ENCODE measurements around the gene ACSL6.
A peak's percentile ranks its signal among the peaks of the same experiment; 100 is the strongest.

Gene ACSL6

DNA sequence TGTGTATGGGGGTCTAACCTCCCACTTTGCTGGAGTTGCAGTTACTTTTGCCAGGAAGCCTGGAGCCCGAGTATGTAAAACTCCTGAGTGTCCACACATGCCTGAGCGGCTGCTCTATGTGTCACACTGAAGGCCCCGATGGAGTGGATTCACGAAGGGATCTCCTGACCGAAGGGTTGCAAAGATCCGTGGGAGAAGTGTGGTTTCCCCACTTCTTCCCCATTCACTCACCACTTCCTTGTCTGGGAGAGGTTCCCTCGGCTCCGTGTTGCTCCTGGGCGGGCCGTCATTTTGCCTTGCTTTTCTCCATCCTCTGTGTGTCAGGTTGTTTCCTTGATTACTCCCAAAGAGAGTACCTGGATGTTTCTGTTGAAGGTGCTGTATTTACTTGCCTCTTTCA, 32.7 kb upstream of the ACSL6 start:
- DNase-seq = no peak

DNA sequence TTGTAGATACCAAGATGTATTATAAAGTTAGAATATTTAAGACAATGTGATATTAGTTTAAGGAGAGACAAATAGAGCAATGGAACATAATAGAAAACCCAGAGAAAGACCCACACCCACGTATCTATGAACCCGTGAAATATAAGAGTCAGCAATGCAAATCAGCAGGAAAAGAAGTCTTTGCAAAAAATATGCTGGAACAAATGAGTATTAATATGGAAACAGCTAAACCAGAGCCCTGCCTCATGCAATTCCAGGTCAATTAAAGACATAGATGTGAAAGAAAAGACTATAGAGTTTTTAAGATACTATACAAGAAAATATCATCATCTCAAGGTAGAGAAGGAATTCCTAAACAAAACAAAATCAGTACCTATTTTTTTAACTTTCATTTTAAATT, 25.9 kb upstream of the ACSL6 start:
- DNase-seq = no peak

DNA sequence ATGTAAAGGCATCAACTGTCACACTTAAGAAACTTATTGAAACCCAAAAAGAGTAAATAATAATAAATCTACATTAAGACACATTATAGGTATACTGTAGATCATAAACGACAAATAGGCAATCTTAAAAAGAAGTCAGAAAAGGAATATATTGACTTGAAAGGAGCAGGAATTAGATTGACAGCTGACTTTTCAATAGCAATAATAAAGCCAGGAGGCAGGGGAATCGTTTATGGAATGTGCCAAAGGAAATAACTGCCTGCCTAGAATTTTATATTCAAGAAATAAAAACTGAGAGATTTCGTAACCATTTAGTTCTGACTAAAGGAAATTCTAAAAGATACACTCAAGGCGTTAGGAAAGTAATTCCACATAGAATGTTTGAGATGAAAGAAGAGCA, 21.7 kb upstream of the ACSL6 start:
- no peak for DNase-seq

DNA sequence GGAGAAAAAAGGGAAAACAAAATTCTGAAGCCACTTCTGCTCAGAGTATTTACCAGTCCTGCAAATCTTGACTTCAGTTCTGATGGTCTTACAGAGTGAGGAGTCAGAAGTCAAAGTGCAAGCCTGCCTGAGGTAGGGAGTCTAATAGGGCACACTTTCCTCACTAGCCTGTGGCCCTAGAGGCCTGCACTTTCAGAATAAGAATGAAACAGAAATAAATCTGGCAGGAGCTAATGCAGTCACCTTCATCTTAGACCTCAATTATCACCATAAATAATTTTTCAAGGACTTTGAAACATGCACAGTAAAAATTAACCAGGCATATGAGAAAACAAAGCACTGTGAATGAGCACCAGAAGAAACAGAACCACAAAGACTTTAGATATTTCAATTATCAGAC, 20.7 kb upstream of the ACSL6 start:
- DNase-seq = no peak

DNA sequence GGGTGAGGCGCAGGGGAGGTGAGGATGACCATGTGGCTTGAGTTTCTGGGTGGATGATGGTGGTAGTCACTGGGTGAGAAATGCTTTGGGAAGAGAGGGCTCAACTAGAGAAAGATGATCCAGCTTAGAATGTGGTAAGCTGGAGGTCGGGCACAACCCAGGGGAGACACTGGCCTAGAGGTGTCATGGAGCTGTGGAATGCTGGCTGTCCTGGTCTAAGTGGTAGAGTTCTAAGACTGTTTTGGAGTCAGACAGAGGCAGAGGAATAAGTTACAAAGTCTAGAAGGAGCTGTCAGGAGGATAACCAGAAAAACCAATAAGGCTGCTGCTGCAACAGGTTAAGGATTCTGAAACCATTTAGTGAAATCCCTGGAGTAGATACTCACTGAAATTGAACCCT, 19.2 kb upstream of the ACSL6 start:
- DNase-seq = no peak

DNA sequence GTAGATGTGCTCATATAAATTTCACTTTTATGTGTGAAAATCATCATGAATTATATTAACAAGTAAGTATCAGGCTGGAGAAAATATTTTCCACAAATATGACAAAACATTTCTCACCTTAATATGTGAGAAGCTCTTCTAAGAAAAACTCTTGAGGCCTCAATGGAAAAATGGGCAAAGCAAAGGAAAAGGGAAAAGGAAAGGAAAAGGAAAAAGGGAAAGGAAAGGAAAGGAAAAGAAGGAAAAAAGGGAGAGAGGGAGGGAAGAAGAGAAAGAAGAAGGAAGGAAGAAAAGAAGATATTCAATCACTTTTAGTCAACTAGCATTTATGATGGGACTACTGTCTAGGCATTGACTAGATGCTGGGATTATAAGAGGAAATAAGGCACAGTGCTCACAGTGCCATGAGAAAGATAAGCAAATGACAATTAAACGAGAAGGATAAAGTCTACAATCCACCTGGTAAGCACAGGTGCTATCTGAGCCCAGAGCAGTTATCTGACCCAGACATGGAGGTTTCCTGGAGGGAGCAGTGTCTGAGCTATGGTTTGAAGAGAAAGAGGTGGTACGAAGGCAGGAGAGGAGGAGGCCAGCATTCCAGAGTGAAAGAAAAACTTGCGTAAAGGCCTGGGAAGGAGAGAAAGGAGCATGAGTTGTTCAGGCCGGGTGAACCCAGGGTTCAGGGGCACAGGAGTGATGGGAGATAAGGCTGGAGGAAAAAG, 18.3 kb upstream of the ACSL6 start:
- DNase-seq = no peak

DNA sequence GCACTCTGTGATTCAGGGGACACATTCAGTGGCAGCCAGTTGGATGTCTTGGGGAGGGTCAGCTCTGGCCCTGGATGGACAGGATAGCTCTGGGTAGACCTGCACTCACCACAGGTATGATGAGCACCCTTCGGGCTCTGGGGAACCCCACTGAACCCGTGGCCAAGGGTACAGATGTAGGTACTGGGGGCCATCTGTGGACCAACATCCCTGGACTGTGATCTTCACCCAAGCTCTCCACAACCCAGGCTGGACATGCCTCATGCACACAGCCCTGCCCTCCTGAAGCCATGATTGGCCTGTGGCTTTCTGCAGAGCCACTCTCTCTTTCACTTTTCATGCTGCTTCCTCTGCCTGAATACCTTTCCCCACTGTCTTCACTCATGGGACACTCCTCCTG, 15.6 kb upstream of the ACSL6 start:
- no peak for DNase-seq

DNA sequence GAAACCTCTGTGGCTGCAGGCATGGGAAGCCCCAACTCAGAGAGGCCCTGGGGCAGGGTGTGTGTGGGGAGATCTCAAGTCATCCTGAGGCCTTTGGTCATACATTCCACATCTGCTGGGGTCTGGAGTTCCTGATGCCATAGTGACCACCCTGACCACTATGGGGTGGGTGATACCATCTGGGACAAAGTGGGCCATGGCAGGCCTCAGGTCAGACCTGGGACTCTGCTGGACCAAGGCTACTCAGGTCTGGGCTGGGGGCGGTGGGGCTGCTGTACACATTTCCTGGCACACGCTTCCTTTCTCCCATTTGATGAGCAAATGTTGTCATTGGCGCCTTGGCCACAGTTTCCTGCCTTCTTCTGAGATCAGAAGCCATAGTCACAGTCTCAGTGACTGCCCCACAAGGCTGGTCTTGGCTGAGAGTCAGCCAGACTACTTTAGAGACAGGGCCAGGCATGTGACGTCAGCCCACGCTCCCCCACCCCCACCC, 15.1 kb upstream of the ACSL6 start:
- DNase-seq = peak; percentile 64 to 68

DNA sequence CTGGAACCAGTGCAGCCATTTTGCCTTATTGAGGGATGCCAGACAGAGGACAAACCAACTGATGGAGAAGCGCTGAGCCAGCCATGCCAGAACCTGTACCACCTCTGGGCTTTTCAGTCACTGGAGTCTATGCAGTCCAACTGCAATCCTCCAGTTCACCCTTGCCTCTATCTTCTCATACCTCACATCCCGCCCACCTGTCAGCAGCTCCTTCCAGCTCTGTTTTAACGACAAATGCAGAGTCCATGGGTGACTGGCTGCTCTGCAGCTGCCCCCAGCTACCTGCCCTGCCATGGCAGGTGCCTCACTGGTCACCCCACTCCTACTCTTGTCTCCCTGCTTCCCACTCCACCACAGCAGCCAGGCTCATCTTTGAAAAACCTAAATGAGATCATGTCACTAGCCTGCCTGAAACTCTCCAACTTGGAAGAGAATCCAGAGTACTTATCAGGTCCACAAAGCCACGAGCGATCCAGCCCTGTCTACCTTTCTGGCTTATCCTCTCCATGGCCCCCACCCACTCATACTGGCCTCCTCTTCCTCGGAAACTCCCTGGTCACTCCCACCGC, 14.0 kb upstream of the ACSL6 start:
- DNase-seq = no peak

DNA sequence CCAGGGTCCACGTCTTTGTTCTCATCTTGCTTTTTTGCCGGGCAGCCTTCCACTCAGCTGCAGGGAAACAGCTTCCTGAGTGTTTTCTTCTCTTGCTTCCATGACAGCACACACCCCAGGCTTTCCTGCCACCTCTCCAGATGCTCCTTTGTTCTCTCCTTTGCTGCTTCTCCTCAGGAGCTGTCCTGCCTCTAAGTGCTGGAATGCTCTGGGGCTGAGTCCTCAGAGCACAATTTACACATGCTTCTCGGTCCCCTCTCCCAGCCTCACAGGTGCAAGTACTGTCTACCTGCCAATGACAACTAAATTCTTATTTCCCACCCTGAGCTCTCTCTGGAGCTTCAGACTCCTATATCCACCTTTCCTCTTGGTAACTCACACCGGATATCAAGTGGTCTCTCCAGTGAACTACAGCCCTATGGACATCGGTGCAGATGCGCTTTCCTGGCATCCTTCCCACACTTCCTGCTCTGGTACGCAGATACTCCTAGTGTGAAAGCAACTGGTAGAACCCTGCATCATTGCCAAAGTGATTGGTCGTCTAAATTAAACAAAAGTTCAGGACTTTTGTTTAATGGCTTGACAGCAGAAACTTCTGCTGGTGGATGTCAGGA, 13.4 kb upstream of the ACSL6 start:
- DNase-seq = no peak

DNA sequence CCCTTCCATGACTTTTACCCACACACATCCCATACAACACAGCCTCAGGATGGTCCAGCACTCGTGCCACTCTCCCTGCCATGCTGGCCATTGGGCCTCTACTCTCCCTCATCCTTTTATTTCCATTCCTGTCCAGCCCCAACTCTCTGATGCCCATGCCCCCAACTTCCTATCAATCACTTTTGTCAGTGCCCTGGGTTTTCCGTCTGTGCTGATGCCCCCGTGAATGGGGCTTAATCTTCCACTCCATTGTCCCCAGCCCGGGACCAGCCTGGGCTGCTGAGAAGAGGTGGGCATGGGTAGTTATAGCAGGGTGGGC, 12.6 kb upstream of the ACSL6 start:
- no peak for DNase-seq

DNA sequence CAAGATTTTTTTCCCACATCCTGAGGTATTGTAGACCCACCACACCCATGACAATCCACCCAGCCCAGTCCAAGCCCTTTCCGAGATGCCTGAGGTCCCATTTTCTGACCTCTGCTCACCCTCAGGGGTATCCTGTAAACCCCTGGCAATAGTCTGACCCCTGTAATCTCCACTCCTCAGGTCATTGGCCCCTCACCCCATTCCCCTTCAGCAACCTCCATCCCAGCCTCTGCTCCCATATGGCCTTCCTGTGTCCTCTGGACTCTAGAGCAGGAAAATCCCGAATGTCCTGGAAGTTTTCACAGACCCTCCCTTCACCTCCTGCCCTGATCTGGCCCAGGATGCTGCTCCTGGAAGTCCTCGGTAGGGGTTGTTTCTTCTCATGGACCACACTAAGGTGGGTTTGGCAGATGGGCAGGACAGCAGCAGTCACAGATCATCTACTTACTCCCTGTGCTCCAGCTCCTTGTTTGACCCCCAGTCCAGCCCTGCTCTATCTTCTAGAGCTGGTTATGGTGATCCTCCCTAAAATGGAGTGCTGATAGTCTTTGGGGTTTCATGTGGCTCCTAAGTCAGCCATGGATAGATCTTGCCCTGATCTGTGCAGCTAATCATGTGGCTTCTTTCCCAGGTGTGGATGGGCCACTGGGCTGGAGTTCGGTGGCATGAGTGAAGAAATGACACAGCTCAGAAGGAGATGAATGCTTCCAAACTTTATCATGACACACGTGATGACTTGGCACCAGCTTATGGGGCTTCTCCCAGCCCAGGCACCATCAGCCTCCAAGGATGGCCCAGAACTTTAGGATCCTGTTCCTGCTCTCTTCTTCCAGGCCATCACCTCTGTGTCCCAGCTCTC, 12.0 kb upstream of the ACSL6 start:
- DNase-seq = no peak

DNA sequence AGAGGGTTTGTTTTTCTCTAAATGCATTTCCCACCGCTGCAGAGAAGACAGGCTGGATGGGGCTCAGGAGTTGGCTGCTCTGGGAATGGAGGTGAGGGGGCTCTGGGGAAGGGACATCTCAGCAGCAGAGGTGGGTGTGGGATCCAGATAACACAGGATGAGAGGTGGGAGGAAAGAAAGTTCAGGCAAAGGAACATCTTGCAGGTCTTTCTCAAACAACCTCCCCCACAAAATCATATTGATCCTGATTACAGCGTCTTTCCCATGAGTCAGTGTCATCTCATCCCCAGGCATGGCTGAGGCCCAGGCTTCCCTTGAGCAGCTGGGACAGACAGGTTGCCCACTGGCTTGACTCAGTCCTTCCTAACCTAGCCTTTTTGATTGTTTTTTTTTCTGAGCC, 11.3 kb upstream of the ACSL6 start:
- DNase-seq = no peak

DNA sequence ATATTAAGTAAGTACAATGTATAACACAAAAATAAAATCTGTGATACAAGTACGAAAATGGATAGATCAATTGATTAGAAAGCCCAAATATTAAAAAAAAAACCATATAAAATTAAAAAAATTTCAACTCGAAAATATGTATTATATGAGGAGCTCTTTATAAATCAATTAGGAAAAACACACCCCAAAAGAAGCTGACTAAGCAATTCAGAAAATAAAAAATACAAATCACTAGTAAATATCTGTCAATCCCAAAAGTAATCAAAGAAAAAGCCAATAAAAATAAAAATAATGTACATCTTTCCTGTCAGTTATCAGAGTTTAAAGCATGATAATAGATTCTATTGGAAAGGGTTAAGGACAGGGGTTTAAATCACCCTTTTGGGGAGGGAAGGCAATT, 10.2 kb upstream of the ACSL6 start:
- no peak for DNase-seq

DNA sequence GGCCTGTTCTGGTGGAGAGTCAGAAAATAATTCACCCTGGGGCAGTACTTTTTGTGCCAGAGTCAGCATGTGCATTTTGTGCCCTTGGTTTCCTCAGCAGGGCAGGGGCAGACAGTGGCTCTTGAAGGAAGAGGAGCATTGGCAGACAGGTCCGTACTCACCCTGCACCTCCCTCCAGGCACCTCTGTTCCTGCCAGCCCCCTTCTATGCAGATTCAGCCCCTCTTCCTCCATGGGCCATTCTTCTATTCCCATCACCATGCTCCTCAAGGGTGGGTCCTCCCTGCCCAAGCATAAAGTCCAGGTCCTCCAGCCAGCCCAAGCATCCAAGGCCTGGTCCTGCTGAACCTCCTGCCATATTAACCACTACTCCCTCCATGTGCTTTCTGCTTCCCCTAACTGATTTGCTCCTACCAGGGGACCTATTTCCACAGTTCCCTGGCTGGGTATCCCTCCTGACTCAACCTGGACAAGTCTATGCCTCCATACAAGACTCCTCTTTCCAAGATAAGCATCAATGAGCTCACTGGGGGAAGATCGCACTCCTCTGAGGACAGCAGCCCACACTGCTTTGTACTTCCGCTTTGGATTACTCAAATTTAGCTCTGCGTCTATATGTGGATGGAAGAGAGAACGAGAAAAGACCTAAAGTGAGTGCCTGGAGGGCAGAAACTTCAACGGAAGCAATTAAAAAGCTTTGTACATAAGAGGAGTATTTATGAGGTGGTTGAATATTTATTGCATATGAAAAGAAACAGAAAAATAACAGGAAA, 9.3 kb upstream of the ACSL6 start:
- DNase-seq = no peak

DNA sequence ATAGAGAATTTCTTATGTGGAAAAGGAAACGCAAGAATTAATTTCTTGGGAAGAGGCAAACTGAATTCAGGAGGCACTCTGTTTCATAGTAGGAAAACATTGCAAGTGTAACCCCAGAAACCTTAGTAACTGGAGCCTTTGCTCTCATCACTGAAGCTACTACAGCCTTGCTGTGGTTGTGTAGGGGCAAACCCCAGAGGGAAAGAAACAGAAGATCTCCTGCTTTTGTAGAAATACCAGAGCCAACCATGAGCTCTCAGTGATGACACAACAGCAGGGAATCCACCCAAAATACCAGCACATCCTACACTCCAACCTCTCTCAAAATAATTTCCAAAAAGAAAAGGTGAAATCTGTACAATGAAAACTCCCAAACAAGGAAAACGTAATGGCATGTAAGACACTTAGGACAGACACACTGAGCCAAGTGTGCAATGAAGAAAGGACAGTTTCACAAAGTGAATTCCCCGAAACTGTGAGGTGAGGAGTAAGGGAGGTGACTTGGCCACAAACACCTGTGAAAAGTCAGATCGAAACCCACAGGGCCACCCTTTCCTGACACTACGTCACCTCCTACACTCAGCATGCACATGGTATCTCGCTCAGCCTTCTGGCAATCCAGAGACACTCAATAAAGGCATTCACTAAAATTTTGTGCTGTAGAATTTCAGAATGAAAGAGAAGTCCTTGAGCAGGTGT, 8.5 kb upstream of the ACSL6 start:
- peak; percentile 75 to 85 for DNase-seq

DNA sequence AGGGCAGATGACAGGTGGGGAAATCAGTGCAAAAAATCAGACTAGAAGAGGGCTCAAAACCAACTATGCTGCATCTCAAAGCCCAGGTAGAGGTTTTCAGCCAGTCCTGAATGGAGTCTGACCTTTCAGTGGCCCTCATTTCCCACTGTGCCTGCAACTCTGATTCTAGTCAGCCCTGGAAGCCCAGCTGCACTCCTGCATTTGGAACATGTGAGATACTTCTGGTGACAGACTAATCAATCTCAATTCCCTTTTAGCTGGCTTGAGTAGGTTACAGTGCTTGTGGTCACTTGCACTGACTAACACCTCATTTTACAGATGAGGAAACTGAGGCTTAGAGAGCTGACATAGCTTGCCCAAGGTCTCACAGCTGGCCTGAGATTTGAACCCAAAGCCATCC, 7.9 kb upstream of the ACSL6 start:
- DNase-seq = no peak

DNA sequence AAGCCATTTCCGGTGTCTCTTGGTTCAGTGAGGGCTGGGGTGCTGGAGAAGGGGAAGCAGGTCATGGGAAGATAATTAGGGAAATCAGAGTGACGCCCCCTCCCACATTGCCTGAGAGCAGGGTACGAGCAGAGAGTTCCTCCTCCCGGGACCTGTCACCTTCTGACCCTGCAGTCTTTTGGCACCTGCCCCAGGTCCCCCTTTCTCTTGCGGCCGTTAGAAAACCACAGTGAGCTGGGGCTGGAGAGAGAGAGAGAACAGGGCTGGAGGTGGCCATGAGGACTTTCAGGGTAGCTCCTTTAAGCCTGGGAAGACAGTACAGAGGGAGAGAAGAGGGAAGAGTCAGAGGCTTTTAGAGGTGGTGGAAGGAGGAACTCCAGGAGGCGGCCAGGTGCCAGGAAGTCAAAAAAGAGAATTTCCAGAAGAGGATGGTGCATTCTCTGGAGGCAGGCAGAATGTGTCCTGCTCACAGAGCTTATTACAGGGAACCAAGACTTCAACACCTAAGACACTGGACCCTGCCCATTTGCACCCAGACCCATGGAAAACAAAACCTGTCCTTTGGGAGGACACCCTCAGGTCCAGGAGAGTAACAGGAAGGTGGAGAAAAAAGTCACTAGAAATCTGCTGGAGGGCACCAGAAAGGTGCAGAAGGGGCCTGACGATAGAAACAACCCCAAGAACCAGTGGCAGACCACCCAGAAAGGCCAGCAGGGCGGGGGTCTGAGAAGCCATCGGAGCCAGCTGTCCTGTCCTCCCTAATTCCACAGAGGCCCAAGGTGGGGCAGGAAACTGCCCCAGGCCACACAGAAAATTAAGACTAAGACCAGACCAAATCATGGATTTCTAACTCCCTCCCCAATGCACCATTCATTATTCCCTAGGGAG, 6.5 kb upstream of the ACSL6 start:
- DNase-seq = no peak

DNA sequence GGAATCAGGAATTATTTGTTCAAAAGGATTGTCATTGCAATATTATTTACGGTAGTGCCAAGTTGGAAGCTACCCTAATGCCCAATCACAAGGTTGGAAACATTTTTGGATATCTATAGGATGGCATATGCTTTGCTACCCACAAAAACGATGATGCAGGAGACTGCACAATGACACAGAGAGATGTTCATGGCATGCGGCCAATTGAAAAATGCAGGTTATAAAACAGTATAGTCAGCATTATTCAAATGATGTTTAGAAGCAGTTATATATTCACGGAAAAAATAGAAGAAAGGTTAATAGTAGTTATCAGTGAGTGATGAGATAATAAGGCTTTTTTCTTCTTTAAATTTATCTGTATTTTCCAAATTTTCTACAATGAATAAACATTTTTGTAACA, 5.9 kb upstream of the ACSL6 start:
- DNase-seq = no peak

DNA sequence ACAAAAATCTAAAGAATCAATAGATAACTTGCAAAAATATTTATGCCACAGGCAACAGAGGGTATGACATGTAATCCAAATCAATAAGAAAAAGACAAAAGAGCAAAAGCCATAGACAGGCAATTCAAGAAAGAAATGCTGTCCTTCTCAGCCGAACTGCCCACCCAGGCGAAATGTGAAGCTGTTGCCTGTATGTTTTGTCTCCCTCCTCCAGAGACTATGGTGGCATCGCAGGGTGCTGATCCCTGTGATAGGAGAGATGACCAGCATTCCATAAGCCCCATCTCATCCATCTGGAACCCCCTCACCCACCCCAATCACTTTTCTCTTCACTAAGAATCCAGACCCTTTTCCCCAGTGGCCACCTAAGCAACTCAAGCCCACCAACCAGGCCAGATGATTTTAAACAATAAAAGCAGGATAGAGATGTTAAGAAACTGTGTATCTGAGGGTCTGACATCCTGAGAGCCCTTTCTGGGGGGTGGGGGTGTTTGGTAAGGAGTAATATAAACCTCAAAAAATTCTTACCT, 5.3 kb upstream of the ACSL6 start:
- no peak for DNase-seq

DNA sequence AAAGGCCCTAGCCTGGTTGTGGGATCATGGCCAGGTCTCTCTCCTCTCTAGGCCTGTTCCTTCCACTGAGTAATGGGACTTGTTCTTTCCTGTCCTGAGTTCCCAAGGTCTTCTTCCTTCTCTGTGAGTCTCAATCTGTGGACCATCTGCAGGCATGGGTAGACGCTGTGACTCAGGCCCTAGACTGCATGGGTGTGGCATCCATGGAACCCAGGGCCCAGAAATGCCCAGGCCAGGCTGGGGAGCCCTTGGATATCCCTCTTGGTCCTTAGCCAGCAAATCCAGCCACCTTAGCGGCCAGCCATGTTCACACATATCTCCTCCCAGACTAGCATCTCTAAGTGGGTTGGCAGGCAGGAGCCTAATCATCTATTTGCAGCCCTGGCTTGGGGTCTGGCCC, 2.3 kb upstream of the ACSL6 start:
- no peak for DNase-seq

All from CD4-positive, alpha-beta T cell treated with Interleukin-4 for 1 hour (primary cell).